ENCODE measurements around the gene LACTB.

Gene LACTB

DNA sequence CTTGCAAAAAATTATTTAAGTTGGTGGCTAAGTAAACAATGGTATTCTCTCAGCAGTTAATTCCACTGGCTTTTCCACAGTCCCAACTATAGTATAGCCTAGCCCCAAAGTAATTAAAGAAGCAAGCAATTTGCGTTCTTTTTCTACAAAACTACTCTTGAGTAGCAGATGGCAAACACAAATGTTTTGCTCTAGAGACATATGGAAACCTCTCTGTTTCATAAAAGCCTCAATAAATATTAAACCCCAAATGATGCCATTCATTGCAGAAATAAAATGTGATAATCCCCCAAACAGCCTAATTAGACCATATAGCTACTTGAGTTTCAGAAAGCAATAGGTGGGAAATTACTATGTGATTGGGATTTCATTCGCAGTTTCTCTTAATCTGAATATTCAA is 59.1 kb downstream of the LACTB start:
- TF ChIP-seq, protein P1, sequence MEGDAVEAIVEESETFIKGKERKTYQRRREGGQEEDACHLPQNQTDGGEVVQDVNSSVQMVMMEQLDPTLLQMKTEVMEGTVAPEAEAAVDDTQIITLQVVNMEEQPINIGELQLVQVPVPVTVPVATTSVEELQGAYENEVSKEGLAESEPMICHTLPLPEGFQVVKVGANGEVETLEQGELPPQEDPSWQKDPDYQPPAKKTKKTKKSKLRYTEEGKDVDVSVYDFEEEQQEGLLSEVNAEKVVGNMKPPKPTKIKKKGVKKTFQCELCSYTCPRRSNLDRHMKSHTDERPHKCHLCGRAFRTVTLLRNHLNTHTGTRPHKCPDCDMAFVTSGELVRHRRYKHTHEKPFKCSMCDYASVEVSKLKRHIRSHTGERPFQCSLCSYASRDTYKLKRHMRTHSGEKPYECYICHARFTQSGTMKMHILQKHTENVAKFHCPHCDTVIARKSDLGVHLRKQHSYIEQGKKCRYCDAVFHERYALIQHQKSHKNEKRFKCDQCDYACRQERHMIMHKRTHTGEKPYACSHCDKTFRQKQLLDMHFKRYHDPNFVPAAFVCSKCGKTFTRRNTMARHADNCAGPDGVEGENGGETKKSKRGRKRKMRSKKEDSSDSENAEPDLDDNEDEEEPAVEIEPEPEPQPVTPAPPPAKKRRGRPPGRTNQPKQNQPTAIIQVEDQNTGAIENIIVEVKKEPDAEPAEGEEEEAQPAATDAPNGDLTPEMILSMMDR (IDR thresholded peaks at IDR 0.05; ENCODE audit: low read depth, low read length) = no peak
- H3K4me3 ChIP-seq (ENCODE audit: low read depth, low read length) = no peak overlapping the region

DNA sequence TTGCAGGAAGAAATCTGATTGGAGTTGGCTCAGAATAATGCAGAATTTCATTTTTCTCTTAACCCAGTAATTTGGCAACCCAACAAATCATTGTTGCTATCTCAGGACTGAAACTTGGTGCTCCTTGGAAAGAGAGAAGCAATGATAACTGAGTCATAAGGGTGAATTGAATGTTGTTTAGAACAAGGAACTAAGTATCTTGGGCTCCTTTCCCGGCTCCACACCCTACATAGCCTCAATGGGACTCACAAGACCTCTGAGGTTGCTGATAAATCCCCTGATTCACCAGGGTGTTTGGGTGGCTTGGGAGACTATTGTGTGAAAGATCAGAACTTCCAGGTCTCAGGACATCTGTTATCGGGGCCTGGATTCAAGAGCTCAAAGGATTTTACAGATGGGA is 60.0 kb downstream of the LACTB start:
- TF ChIP-seq, protein P1 (IDR thresholded peaks at IDR 0.05; ENCODE audit: low read depth, low read length) = no peak
- H3K4me3 ChIP-seq (ENCODE audit: low read depth, low read length) = no peak overlapping the region

DNA sequence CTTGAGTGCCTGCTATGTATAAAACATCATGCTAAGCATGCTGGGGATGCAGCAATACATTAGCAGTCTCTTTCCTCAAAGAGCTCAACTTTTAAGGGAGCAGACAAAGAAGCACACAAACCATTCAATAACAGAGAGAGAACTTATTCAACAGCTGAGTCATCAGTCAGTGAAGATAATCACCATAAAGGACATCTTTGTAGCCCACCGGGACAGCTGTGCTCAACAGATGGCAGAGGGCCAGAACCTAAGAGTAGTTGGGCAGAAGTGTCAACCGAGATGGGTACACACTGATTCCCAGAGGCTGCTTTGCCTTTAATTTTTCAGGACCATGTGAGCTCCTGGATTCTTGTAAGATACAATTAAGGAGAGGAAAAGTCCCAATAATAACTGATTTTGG is 63.5 kb downstream of the LACTB start:
- TF ChIP-seq, protein P1 (IDR thresholded peaks at IDR 0.05; ENCODE audit: low read depth, low read length) = no peak
- no peak overlapping the region for H3K4me3 ChIP-seq (ENCODE audit: low read depth, low read length)

DNA sequence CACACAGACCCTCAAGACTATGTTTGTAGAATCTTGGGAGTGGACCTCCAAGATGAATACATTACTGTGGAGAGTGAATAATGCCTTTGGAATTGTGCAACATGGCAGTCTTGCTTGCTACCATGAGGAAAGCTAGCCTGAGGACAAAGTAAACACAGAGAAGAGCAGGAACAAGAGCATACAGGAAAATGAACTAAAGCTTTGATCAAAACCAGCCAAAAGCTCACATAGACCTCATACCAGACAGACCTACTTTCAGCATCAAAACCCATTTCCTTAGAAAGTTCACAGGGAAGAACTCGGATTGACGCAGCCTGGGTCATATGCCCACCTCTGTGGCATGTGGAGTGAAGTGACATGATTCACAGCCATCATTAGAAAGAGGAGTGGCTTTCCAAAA is 64.4 kb downstream of the LACTB start:
- H3K4me3 ChIP-seq (ENCODE audit: low read depth, low read length) = no peak overlapping the region
- TF ChIP-seq, protein P1 (IDR thresholded peaks at IDR 0.05; ENCODE audit: low read depth, low read length) = no peak

DNA sequence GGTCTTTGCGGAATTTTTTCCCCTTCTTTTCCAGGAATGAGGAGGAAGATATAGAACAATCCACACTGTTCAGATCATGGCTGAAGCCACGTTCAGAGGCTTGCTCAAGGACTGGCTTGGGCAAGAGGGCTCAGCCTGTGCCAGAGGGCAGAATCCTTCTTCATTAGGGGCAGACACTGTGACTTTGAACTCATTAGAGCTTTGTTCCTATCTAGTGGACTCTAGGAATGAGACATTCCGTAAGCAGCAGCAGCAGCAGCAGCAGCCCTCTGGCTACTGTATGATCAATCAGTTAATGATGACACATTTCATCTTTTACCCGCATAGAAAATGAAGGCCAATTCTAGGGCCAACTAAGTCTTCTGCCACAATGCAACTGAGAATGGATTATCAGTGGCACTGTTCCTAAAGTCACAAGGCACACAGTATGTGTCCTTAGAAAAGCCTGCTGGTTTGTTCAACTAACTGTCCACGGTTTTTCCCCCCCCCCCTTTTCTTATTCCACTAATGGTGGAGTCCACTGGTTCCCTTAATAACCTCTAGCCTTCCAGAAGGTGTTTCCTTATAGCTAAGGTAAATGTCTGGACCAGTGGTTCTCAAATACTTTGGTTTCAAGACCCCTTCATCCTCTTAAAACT is 66.0 kb downstream of the LACTB start:
- no peak overlapping the region for H3K4me3 ChIP-seq (ENCODE audit: low read depth, low read length)
- TF ChIP-seq, protein P1 (IDR thresholded peaks at IDR 0.05; ENCODE audit: low read depth, low read length) = no peak

DNA sequence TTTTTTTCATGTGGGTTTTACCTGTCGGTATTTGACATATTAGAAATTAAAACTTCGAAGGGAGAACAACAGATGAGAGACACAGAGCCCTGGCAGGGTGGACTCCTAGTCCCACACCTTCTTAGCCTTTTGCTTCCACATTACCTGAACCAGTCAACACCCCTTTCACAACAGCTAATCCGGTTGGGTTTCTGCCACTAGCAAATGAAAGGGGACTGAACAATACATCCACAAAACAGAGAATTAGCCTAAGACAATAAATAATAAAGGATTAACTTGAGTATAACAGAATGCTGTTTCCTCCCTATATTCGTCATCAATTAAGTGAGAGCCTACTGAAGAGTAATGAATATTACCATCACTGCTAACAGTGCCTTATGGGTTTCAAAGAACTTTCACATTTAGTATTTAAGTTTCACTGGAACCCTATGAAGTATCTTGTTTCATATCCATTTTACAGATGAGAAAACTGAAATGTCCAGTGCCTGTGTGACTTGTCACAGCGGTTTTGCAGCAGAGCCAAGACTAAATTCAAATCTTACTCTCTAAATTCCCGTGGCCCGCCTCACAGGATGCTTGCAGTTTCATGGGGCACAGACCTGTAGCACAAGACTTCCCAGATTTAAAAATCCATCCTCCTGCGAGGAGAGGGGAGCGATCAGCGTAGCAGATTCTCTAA is 66.7 kb downstream of the LACTB start:
- TF ChIP-seq, protein P1 (IDR thresholded peaks at IDR 0.05; ENCODE audit: low read depth, low read length) = no peak
- peak overlapping the region; percentile 84 for H3K4me3 ChIP-seq (ENCODE audit: low read depth, low read length)

All from WI38 (cell line).